ENCODE measurements around the gene LRRIQ4.

The LRRIQ4 gene

DNA sequence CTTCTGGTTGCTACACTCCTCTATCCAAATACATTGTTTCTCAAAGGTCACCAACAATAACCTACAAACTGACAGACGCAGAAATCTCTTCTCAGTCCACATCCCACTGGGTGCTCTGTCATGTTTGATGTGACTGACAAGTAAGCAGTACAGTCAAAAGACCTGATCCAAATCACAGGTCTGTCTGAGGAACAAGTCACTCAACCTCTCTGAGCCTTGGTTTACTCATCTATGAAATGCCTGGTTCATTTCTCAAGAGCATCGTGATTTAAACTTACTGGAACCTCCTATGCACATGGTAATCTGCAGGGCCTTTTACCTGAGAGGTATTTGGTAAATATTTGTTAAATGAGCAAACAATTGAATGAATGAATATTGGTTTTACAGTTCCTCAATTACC lies 51.6 kb downstream of the LRRIQ4 start (continued):
- TF ChIP-seq, protein P1, sequence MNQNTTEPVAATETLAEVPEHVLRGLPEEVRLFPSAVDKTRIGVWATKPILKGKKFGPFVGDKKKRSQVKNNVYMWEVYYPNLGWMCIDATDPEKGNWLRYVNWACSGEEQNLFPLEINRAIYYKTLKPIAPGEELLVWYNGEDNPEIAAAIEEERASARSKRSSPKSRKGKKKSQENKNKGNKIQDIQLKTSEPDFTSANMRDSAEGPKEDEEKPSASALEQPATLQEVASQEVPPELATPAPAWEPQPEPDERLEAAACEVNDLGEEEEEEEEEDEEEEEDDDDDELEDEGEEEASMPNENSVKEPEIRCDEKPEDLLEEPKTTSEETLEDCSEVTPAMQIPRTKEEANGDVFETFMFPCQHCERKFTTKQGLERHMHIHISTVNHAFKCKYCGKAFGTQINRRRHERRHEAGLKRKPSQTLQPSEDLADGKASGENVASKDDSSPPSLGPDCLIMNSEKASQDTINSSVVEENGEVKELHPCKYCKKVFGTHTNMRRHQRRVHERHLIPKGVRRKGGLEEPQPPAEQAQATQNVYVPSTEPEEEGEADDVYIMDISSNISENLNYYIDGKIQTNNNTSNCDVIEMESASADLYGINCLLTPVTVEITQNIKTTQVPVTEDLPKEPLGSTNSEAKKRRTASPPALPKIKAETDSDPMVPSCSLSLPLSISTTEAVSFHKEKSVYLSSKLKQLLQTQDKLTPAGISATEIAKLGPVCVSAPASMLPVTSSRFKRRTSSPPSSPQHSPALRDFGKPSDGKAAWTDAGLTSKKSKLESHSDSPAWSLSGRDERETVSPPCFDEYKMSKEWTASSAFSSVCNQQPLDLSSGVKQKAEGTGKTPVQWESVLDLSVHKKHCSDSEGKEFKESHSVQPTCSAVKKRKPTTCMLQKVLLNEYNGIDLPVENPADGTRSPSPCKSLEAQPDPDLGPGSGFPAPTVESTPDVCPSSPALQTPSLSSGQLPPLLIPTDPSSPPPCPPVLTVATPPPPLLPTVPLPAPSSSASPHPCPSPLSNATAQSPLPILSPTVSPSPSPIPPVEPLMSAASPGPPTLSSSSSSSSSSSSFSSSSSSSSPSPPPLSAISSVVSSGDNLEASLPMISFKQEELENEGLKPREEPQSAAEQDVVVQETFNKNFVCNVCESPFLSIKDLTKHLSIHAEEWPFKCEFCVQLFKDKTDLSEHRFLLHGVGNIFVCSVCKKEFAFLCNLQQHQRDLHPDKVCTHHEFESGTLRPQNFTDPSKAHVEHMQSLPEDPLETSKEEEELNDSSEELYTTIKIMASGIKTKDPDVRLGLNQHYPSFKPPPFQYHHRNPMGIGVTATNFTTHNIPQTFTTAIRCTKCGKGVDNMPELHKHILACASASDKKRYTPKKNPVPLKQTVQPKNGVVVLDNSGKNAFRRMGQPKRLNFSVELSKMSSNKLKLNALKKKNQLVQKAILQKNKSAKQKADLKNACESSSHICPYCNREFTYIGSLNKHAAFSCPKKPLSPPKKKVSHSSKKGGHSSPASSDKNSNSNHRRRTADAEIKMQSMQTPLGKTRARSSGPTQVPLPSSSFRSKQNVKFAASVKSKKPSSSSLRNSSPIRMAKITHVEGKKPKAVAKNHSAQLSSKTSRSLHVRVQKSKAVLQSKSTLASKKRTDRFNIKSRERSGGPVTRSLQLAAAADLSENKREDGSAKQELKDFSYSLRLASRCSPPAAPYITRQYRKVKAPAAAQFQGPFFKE (tag by site-specific recombination; IDR thresholded peaks at IDR 0.05; ENCODE audit: borderline replicate concordance), result no peak
- TF ChIP-seq, protein P2, sequence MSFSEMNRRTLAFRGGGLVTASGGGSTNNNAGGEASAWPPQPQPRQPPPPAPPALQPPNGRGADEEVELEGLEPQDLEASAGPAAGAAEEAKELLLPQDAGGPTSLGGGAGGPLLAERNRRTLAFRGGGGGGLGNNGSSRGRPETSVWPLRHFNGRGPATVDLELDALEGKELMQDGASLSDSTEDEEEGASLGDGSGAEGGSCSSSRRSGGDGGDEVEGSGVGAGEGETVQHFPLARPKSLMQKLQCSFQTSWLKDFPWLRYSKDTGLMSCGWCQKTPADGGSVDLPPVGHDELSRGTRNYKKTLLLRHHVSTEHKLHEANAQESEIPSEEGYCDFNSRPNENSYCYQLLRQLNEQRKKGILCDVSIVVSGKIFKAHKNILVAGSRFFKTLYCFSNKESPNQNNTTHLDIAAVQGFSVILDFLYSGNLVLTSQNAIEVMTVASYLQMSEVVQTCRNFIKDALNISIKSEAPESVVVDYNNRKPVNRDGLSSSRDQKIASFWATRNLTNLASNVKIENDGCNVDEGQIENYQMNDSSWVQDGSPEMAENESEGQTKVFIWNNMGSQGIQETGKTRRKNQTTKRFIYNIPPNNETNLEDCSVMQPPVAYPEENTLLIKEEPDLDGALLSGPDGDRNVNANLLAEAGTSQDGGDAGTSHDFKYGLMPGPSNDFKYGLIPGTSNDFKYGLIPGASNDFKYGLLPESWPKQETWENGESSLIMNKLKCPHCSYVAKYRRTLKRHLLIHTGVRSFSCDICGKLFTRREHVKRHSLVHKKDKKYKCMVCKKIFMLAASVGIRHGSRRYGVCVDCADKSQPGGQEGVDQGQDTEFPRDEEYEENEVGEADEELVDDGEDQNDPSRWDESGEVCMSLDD (tag by site-specific recombination; IDR thresholded peaks at IDR 0.05), result no peak
- TF ChIP-seq, protein P3, sequence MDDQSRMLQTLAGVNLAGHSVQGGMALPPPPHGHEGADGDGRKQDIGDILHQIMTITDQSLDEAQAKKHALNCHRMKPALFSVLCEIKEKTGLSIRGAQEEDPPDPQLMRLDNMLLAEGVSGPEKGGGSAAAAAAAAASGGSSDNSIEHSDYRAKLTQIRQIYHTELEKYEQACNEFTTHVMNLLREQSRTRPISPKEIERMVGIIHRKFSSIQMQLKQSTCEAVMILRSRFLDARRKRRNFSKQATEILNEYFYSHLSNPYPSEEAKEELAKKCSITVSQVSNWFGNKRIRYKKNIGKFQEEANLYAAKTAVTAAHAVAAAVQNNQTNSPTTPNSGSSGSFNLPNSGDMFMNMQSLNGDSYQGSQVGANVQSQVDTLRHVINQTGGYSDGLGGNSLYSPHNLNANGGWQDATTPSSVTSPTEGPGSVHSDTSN (CRISPR knock-in tag; IDR thresholded peaks at IDR 0.05), result no peak
- TF ChIP-seq ZNF776 (tag by site-specific recombination; IDR thresholded peaks at IDR 0.05; ENCODE audit: borderline replicate concordance) (no peak), ZNF664 (tag by site-specific recombination; IDR thresholded peaks at IDR 0.05) (no peak), KLF1 (tag by site-specific recombination; IDR thresholded peaks at IDR 0.05) (no peak)

DNA sequence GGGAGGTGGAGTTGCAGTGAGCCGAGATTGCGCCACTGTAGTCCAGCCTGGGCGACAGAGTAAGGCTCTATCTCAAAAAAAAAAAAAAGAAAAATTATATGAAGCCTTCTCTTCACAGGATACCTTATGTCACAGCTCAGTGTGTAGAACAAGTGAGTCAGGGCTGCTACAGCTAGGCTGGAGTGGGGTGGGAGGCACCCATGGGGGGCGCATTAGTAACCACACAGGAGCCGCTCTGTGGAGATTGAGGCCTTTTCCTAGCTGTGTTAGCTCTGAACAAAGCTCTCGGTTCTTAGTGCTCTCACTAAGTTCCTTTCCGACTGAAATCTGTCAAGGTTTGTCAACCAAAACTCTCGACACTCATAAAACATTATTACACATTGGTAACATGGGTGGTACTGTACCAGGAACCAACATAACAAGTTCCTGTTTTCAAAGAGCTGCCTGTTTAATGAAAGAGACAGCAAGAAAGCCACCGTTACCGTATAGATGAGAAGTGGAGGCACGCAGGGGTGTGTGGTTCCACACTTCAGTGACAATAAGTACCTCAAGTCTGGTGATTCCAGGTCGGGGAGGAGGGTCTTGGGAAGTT lies 52.6 kb downstream of the LRRIQ4 start:
- no peak for TF ChIP-seq PRDM1 (tag by site-specific recombination; IDR thresholded peaks at IDR 0.05)
- TF ChIP-seq SP3 (tag by site-specific recombination; IDR thresholded peaks at IDR 0.05), result no peak
- TF ChIP-seq ZNF776 (tag by site-specific recombination; IDR thresholded peaks at IDR 0.05; ENCODE audit: borderline replicate concordance), result no peak
- TF ChIP-seq, protein P4, sequence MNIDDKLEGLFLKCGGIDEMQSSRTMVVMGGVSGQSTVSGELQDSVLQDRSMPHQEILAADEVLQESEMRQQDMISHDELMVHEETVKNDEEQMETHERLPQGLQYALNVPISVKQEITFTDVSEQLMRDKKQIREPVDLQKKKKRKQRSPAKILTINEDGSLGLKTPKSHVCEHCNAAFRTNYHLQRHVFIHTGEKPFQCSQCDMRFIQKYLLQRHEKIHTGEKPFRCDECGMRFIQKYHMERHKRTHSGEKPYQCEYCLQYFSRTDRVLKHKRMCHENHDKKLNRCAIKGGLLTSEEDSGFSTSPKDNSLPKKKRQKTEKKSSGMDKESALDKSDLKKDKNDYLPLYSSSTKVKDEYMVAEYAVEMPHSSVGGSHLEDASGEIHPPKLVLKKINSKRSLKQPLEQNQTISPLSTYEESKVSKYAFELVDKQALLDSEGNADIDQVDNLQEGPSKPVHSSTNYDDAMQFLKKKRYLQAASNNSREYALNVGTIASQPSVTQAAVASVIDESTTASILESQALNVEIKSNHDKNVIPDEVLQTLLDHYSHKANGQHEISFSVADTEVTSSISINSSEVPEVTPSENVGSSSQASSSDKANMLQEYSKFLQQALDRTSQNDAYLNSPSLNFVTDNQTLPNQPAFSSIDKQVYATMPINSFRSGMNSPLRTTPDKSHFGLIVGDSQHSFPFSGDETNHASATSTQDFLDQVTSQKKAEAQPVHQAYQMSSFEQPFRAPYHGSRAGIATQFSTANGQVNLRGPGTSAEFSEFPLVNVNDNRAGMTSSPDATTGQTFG (tag by site-specific recombination; IDR thresholded peaks at IDR 0.05; ENCODE audit: borderline replicate concordance), result no peak
- no peak for TF ChIP-seq ZSCAN16 (tag by site-specific recombination; IDR thresholded peaks at IDR 0.05)
- no peak for TF ChIP-seq ZNF138 (tag by site-specific recombination; IDR thresholded peaks at IDR 0.05; ENCODE audit: borderline replicate concordance)
- no peak for TF ChIP-seq ZNF555 (tag by site-specific recombination; conservative IDR thresholded peaks at IDR 0.05)
- no peak for TF ChIP-seq ZNF391 (tag by site-specific recombination; IDR thresholded peaks at IDR 0.05; ENCODE audit: borderline replicate concordance, low read depth)
- TF ChIP-seq, protein P5, sequence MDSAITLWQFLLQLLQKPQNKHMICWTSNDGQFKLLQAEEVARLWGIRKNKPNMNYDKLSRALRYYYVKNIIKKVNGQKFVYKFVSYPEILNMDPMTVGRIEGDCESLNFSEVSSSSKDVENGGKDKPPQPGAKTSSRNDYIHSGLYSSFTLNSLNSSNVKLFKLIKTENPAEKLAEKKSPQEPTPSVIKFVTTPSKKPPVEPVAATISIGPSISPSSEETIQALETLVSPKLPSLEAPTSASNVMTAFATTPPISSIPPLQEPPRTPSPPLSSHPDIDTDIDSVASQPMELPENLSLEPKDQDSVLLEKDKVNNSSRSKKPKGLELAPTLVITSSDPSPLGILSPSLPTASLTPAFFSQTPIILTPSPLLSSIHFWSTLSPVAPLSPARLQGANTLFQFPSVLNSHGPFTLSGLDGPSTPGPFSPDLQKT (IDR thresholded peaks at IDR 0.05; ENCODE audit: borderline replicate concordance, low read depth, low read length), result no peak
- Histone ChIP-seq H3K4me1 (ENCODE audit: control insufficient read depth, insufficient read depth, low read length) (no peaks in the 10 kb centered on the region; the same call in 1 of the 2 replicates), H3K9me3 (ENCODE audit: control insufficient read depth, insufficient read depth, low read depth, low read length) (no peaks in the 10 kb centered on the region), H3K27ac (ENCODE audit: extremely low read depth, low read depth, low read length) (no peak overlapping the region), H3K36me3 (ENCODE audit: control insufficient read depth in 2 of 2, insufficient read depth in 1 of 2, low read length in 2 of 2) (no peaks in the 10 kb centered on the region), H3K4me3 (ENCODE audit: low read depth, low read length) (no peak overlapping the region)
- POLR2A ChIA-PET, result no interaction called here
- CTCF ChIA-PET, result no interaction called here

Data from HEK293 (cell line).